ENCODE data around the gene BICC1.

DNA sequence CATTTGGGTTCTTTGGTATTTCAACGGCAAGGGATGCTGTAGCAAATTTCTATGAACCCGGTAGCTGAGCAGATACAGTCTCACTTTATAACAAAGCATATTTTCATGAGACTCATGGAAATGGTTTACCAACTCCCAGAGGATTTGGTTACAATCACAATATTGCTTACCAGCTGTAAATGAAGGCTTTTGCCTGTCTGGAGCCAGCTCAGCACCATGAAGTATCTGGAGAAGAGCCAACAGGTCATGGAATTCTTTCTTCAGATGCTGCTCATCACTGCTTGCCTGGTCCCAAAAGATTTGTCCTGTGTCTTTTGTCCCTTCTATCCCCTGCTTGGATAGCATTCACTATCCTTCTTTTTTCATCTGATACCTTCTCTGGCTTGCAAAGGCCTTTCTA, 346.9 kb downstream of the BICC1 start:
- TF ChIP-seq, protein P1, sequence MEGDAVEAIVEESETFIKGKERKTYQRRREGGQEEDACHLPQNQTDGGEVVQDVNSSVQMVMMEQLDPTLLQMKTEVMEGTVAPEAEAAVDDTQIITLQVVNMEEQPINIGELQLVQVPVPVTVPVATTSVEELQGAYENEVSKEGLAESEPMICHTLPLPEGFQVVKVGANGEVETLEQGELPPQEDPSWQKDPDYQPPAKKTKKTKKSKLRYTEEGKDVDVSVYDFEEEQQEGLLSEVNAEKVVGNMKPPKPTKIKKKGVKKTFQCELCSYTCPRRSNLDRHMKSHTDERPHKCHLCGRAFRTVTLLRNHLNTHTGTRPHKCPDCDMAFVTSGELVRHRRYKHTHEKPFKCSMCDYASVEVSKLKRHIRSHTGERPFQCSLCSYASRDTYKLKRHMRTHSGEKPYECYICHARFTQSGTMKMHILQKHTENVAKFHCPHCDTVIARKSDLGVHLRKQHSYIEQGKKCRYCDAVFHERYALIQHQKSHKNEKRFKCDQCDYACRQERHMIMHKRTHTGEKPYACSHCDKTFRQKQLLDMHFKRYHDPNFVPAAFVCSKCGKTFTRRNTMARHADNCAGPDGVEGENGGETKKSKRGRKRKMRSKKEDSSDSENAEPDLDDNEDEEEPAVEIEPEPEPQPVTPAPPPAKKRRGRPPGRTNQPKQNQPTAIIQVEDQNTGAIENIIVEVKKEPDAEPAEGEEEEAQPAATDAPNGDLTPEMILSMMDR (IDR thresholded peaks at IDR 0.05), result no peak
- no peak for TF ChIP-seq POLR2A (IDR thresholded peaks at IDR 0.05)

Measured in thyroid gland (tissue), 4 donors.